Thyroid gland (tissue), 4 donors: ENCODE data around the gene RPUSD4. TPM values are rescaled to one million over a fixed set of nuclear protein-coding genes. Genes with fewer than 3 reads are reported as not detected.

ENCODE experiments used
- DNase-seq, 2 donors: peaks; one replicate each; pipeline ENCODE4 v3.0.0-alpha.2; 2019
- H3K27ac ChIP-seq, 3 donors: fragments of 200-600 bp; sonication (generic); 1 replicate in 2 of 3; 2 replicates in 1 of 3; pipeline ENCODE4 v1.5.1; 2016 to 2019; ENCODE audit warnings: mild to moderate bottlenecking in 1 of 3, moderate library complexity in 1 of 3
- H3K27me3 ChIP-seq: fragments of 200-600 bp; sonication (generic); one replicate; pipeline ENCODE4 v1.5.1; 2019
- H3K36me3 ChIP-seq, 2 donors: fragments of 200-600 bp; sonication (generic); one replicate each; pipeline ENCODE4 v1.5.1; 2016 to 2019
- H3K4me1 ChIP-seq, 2 donors: fragments of 200-600 bp; sonication (generic); one replicate each; pipeline ENCODE4 v1.5.1; 2017 to 2019
- H3K4me3 ChIP-seq, 3 donors: fragments of 200-600 bp; sonication (generic); replicated peaks in 1 of 3; 1 replicate in 2 of 3; 2 replicates in 1 of 3; pipeline ENCODE4 v1.5.1; 2016; ENCODE audit warnings: mild to moderate bottlenecking in 1 of 3
- H3K9me3 ChIP-seq: fragments of 200-600 bp; sonication (generic); one replicate; pipeline ENCODE4 v1.5.1; 2017
- POLR2A ChIP-seq, 2 donors: fragments of 450-650 bp; IDR thresholded peaks; one replicate each; pipeline ENCODE4 v1.6.1; 2017; ENCODE audit warnings: antibody characterized with exemption in 2 of 2, mild to moderate bottlenecking in 2 of 2, moderate library complexity in 1 of 2
- WGBS, 2 donors: methylation state at CpG; one replicate each; pipeline ENCODE4 v1.1.5; 2017; 5-methylcytosine and 5-hydroxymethylcytosine counted together
- intact Hi-C: fragments of 100-400 bp; cut with DNase I; formaldehyde crosslinking; loops from one replicate; pipeline ENCODE4 v1.15.1; 2023
- total RNA-seq, 4 donors: library from RNA; depleted of rRNA; stranded (reverse); fragments of >200 nt; gene quantifications; one replicate each; pipeline ENCODE4 v1.2.3, GENCODE V29; 2016
- TF ChIP-seq, protein P1 (sequence below), 6 experiments: fragments of 200-600 bp in 3 of 6; fragments of 450-650 bp in 3 of 6; sonication (generic) in 3 of 6; IDR thresholded peaks; one replicate each; pipeline ENCODE4 v1.5.1; 2016 to 2019; ENCODE audit warnings: antibody characterized with exemption in 6 of 6, mild to moderate bottlenecking in 2 of 6, inconsistent platforms in 1 of 6, moderate library complexity in 1 of 6

The RPUSD4 gene
- total RNA-seq, 4 donors from 2014 or later: 10.5 to 17.6 (median 14.6) TPM

DNA sequence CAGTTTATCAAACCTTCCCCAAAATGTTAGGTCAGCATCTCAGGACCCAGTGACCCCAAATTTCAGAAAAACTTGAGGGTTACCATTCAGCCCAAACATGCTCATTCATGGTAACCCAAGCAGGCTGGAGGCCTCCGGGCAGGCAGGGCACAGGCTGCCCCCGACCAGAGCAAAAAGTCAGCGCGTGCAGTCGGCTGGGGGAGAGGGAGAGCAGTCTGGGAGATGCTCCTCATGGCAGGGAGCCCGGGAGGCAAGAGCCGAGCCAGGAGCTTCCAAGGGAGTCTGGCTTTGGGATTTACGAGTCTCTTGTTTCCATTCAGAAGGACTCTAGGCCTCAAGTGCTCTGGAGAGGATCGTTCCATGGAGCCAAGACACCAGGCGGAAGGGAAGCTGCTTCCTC, 45.7 kb downstream of the RPUSD4 start:
- intact Hi-C loops: no loop called here
- no peak for DNase-seq
- no peaks in the 10 kb centered on the region for H3K27me3 ChIP-seq

DNA sequence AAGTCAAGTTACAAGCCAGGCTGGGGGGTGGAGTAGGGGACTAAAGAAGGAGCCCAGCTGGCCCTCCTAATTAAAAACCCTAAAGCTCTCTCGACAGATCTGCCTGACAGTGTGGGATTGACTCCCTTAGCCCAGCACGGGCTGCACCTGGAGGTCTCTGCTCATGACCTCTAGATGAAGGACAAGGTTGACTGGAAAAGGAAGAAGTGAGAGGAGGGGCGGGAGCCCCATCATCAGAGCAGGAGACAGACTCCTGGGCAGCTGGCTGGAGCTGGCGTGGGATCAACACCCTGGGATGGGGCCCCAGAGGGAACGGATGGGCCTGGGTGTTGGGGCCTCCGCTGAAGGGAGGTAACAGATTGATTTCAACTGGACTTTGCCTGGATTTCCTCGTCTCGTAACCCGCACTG, 46.1 kb downstream of the RPUSD4 start:
- Histone ChIP-seq H3K9me3 (no peaks in the 10 kb centered on the region), H3K4me1 (peaks cover 6 to 12% of the 10 kb centered on the region in 2 donors), H3K27ac (no peak overlapping the region), H3K4me3 (no peak overlapping the region), H3K27me3 (no peaks in the 10 kb centered on the region), H3K36me3 (no peaks in the 10 kb centered on the region)
- WGBS, 2 donors: 83 to 85% methylated on average over 9 of the region's 9 CpGs
- no peak for DNase-seq
- intact Hi-C loops: no loop called here
- TF ChIP-seq POLR2A (IDR thresholded peaks at IDR 0.05): no peak
- TF ChIP-seq, protein P1, sequence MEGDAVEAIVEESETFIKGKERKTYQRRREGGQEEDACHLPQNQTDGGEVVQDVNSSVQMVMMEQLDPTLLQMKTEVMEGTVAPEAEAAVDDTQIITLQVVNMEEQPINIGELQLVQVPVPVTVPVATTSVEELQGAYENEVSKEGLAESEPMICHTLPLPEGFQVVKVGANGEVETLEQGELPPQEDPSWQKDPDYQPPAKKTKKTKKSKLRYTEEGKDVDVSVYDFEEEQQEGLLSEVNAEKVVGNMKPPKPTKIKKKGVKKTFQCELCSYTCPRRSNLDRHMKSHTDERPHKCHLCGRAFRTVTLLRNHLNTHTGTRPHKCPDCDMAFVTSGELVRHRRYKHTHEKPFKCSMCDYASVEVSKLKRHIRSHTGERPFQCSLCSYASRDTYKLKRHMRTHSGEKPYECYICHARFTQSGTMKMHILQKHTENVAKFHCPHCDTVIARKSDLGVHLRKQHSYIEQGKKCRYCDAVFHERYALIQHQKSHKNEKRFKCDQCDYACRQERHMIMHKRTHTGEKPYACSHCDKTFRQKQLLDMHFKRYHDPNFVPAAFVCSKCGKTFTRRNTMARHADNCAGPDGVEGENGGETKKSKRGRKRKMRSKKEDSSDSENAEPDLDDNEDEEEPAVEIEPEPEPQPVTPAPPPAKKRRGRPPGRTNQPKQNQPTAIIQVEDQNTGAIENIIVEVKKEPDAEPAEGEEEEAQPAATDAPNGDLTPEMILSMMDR (IDR thresholded peaks at IDR 0.05): no peak

More for the DNA sequence above, 45.7 kb downstream of the RPUSD4 start:
- Histone ChIP-seq H3K4me1 (peaks cover 6 to 12% of the 10 kb centered on the region in 2 donors), H3K36me3 (no peaks in the 10 kb centered on the region), H3K27ac (no peak overlapping the region), H3K9me3 (no peaks in the 10 kb centered on the region), H3K4me3 (no peak overlapping the region)
- WGBS, 2 donors: 68 to 81% methylated on average over 10 of the region's 10 CpGs
- TF ChIP-seq, protein P1 (IDR thresholded peaks at IDR 0.05): no peak
- TF ChIP-seq POLR2A (IDR thresholded peaks at IDR 0.05): no peak

DNA sequence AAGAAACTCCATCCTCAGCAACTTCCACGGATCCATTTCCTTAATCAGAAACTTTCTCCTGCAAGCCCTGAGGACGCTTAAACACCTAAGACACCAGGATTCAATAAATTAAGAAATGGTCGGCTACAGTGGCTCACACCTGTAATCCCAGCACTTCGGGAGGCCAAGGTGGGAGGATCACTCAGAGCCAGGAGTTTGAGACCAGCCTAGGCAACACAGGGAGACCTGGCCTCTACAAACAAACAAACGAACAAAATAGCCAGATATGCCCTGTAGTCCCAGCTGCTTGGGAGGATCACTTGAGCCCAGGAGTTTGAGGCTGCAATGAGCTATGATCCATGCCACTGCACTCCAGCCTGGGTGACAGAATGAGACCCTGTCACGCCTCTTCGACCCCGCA, 46.7 kb downstream of the RPUSD4 start:
- Histone ChIP-seq H3K9me3 (no peaks in the 10 kb centered on the region), H3K4me1 (peaks cover 6 to 12% of the 10 kb centered on the region in 2 donors), H3K36me3 (no peaks in the 10 kb centered on the region), H3K27me3 (no peaks in the 10 kb centered on the region), H3K4me3 (no peak overlapping the region), H3K27ac (no peak overlapping the region)
- TF ChIP-seq POLR2A (IDR thresholded peaks at IDR 0.05): no peak
- TF ChIP-seq, protein P1 (IDR thresholded peaks at IDR 0.05): no peak
- WGBS, 2 donors: 69 to 71% methylated on average over 8 of the region's 8 CpGs
- no peak for DNase-seq
- intact Hi-C loops: no loop called here

DNA sequence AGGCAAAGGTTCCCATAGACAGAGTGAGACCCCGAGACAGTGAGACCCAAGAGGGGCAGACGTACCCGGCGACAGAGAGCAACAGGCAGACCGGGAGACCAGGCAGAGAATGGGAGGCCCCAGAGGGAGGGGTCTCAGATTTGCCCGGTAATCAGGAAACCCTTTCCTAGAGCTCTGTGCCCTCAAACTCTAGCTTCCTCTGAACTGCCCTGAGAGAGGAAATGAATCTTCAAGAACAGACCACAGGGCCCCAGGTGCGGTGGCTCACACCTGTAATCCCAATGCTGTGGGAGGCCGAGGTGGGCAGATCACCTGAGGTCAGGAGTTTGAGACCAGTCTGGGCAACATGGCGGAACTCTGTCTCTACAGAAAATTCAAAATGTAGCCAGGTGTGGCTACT, 47.7 kb downstream of the RPUSD4 start:
- intact Hi-C loops: no loop called here
- DNase-seq: no peak
- H3K9me3 ChIP-seq: no peaks in the 10 kb centered on the region
- no peaks in the 10 kb centered on the region for H3K36me3 ChIP-seq
- peaks cover 6 to 12% of the 10 kb centered on the region in 2 donors for H3K4me1 ChIP-seq
- no peaks in the 10 kb centered on the region for H3K27me3 ChIP-seq
- H3K4me3 ChIP-seq: no peak overlapping the region
- H3K27ac ChIP-seq: peak overlapping the region in 1 of 3 donors; percentile 14
- TF ChIP-seq POLR2A (IDR thresholded peaks at IDR 0.05): no peak
- TF ChIP-seq, protein P1 (IDR thresholded peaks at IDR 0.05): no peak
- 79 to 85% methylated on average over 9 of the region's 9 CpGs for WGBS, 2 donors

DNA sequence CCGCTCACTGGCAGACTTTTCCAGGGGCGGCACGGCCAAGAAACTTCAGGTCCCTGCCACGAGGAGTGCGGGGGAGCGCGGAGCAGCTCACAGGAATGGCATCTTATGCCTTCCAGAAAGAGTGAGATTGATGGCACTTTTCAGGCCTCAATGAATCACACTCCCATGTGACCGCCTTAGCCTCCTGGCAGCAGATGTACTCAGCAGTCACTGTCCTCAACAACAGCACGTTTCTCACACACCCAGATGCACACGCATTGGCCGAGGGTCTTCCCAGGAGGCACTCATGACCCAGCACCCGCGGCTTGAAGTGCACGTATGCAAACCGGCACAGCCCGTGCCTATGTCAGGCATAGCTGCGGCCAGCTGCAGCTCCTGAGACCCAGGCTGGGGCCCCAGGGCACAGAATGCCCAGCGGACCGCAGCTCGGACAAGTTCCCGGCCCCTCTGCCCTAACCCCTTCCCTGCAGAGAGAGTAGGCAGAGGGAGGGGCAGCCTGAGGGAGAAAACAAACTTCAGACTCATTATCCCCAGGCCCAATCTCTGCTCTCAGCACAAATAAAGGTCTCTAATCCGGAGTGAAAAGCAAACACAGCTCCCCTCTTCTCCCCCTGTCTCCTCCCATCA, 48.3 kb downstream of the RPUSD4 start:
- peak; percentile 67 to 72 for DNase-seq
- WGBS, 2 donors: 51 to 54% methylated on average over 8 to 22 of the region's 22 CpGs
- H3K27me3 ChIP-seq: no peaks in the 10 kb centered on the region
- H3K9me3 ChIP-seq: no peaks in the 10 kb centered on the region
- peak overlapping the region in 2 of 3 donors; percentile 14 to 22 for H3K27ac ChIP-seq
- intact Hi-C loops: no loop called here
- H3K4me3 ChIP-seq: no peak overlapping the region
- H3K4me1 ChIP-seq: peaks cover 6 to 12% of the 10 kb centered on the region in 2 donors
- H3K36me3 ChIP-seq: no peaks in the 10 kb centered on the region
- TF ChIP-seq, protein P1 (IDR thresholded peaks at IDR 0.05): no peak
- TF ChIP-seq POLR2A (IDR thresholded peaks at IDR 0.05): no peak
